ENCODE data around the gene GID8.

The GID8 gene

GRCh38 chr20:62938105-62938888 is at the start of gene GID8:
TSS of gene GID8 (plus strand) at chr20:62938147. CDS start at chr20:62941503, 3,356 bp downstream.
- DNase-seq: peak; percentile 56

GRCh38 chr20:62888406-62888805 is 49.5 kb upstream of the GID8 start:
- DNase-seq: no peak

- DNase-seq: no peak
Measured at GRCh38 chr20:62888910-62889309, 49.0 kb upstream of the GID8 start.

DNA sequence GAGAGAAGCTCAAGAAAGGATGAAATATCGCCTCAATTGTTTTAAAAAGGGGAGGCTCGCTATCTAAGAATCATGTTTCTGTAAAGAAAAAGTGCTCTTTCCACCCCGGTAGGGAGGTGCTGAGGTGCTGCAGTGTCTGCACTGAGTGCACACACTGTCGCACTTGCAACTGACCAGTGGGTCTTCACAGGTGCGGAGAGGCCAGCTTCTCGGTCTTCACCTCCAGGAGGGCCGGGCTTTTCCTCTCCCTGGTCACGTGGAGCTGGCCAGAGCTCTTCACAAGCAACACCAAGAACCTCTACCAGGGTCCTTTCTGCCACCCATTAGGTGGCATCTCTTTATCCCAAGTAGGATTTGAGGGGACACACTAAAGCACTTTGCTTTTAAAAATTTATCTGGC is 48.5 kb upstream of the GID8 start:
- no peak for DNase-seq

GRCh38 chr20:62889871-62890270 is 48.1 kb upstream of the GID8 start:
- DNase-seq: no peak

GRCh38 chr20:62890444-62890843 is 47.5 kb upstream of the GID8 start:
- DNase-seq: no peak

DNA sequence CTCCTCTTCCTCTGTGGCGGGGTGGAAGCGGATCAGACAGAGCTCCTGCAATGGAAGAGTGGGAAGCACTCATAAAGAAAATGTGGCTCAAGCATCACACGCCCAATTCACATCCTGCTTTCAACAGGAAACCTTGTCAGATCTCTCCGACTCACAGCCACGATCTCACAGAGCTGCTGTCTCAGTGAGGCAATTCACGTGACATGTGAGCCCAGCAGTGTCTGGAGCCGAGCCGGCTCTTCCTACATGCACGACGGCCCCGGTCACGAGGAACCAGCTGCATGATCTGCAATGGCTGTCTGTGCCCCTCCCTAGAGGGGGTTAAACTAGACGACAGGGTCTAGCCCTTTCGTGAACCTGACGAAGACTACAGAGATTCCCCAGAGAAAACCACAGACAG is 46.8 kb upstream of the GID8 start:
- DNase-seq: peak; percentile 34

DNA sequence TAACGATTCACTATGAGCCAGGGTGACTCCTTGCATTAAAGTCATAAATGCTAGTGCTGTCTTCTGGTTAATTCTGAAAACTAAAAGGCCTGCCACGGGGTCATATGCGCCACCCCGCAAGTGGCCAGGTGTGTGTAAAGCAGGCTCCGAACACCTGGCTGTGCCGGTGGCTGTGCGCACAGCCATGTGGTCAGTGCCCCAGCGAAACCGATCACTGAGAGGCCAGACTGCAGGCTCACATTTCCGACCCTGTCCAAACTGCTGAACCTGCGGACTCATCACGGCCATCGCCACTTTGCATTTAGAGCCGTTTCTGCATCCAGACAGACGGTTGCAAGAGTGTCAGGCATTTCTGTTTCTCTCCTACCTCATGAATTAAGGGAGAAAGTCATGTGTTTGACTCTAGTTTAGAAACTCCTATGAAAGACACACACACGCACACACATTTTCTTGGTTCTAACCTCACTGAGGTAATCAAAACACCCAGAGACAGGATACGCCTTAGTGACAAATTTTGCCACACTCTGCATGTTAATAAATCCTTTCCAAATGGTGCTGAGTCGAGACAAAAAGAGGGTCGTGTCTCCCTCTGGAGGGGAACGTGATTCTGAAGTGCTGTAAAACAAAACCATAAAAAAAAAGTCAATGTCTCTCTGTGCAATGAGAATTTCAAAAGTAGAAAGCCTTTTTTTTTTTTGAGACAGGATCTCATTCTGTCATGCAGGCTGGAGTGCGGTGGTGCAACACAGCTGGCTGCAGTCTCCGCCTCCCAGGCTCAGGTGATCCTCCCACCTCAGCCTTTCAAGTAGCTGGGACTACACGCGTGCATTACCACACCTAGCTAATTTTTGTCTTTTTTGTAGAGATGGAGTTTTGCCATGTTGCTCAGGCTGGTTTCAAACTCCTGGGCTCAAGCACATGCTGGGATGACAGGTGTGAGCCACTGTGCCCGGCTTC is 45.3 kb upstream of the GID8 start:
- DNase-seq: no peak

- DNase-seq: no peak
Measured at GRCh38 chr20:62893700-62894099, 44.2 kb upstream of the GID8 start.

GRCh38 chr20:62894261-62894660 is 43.7 kb upstream of the GID8 start:
- DNase-seq: no peak

DNA sequence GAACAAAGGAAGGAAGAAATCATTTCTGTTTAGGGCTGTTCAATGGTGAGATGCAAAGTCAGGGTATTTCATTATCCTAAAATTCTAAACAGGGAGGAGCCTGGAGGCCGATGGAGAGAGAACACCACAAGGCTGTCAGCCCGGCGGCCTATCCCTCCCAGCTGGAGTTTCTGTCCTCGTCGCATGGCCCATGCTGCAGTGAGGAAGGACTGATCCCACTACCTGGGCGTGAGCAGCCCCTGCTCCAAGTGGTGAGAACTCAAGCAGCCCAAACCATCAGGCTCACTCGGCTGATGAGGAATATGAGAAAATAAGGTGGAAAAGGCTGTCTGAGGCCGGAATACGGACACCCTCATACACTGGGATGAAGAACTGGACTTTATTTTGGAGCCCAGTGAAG is 42.4 kb upstream of the GID8 start:
- DNase-seq: no peak

DNA sequence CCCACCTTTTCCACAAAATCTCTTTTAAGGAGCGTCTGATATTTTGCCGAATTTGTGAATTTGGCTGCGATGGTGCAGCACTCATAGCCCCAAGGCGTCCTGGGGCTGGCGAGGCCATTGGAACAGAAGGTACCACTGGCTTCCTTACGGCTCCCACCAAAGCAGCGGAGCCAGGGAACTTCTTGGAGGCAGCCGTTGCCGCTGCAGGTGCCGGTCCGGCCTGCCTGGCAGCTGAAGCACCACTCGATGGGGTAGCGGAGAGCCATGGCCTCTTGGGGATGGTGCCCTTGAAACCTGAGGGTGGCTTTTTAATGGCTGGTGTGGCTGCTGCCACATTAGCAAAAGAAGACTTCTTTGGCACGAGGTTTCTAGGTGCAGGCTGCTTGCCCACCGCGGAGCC is 41.4 kb upstream of the GID8 start:
- DNase-seq: no peak

DNA sequence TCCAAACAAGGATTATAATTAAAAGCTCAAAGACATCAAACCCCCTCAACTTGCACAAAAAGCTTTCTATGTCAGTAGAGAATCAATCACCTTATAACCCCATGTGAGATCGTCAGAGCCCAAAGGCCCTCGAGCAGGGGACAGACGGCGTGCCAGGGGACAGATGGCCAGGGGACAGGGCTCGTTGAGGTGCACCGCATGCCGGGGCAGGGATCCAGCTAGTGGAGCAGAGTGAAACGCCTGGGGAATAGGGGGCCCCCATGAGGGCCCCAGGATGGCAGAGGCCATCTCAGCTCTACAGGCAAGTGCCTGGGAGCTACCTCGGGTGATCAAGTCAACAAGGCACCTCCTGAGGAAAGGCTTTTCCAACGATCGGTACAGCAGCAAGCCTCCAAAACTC is 40.3 kb upstream of the GID8 start:
- DNase-seq: no peak

- DNase-seq: no peak
Measured at GRCh38 chr20:62898093-62898964, 39.6 kb upstream of the GID8 start.

DNA sequence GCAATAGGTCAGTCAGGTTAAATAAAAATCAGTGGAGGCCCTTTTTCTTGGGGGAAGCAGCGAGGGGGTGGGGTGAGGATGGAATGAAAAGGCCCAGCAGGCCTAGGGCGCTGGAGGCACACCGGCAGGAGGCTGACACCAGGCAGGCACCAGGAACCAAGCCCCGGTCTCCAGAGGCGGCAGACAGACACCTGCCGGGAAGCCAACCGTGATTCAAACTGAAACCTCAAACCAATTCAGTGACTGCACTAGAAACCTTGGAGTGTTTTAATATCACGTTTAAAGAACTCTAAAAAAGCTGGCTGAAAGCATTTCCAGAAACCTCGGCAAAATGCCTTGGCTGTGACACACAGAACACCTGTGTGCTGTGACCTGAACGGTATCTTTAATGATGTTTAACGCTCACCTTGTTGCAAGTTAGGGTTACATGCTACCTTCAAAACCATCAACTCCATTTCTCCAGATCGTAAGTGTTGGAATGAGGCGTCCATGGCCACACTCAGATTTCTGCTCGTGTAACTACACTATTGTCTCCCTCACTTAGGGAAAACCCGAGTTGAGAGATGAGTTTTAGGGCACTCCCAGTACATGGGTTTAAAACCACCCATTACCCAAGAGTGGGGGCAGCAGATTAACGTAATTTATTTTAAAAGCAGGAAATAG is 38.8 kb upstream of the GID8 start:
- DNase-seq: no peak

DNA sequence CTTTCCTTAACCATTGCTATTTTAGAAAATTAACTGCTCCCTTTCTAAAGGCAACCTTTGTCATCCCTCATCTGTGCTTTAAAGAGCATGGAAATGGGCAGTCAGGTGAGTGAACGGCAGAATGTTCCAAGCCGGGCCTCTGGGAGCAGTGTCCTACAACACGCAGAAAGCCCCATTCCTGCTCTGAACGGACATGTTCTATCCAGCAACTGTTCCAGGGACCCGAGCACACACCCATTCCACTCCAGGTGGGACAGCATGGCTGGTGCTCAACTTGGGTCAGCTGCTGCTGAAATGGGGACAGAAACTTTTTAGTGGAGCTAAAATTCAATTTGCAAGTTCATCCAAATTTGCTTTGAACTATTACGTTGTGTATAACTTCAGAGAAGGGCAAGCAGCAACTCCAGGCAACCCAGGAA is 38.3 kb upstream of the GID8 start:
- no peak for DNase-seq

- peak; percentile 83 for DNase-seq
Measured at GRCh38 chr20:62900052-62900691, 37.8 kb upstream of the GID8 start.

DNA sequence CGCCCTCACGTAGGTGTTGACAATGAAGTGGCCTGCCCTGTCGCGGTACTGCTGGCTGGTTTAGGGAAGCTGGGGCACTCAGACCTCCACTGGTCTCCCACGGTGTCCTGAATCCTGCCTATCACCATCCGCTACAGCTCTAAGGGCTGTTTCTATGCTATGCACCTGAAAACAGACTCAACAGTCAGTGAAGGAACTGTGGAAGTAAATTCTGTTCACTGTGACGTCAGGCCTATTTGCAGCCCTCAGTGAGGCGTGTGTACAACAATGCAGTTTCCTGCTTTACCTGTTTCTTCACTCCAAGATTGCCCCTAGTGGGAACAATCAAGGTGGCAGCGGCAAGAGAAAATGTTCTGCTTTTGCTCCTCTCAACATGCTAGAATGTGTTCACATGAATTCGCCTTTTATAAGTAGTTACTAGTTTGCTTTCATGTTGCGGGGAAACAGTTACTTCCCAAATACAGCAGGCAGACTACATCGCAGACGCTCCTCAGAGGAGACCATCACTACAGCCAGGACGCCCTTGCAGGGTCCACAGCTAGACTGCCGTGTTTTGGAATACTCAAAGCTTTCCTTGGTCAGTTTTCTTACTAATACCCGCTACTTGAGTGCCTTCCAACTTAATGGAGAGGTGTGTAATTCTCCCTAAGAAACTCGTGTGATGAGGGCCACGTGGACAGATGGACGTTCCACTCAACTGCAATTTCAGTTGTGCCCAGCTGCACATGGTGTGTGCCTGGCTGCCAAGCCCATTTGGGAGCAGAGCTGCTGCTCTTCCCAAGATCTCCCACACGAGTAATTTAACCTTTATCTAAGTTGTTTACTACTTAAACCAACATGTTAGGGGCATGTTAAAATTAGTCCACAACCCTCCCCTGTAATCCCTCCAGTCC is 37.0 kb upstream of the GID8 start:
- peak; percentile 30 for DNase-seq

DNA sequence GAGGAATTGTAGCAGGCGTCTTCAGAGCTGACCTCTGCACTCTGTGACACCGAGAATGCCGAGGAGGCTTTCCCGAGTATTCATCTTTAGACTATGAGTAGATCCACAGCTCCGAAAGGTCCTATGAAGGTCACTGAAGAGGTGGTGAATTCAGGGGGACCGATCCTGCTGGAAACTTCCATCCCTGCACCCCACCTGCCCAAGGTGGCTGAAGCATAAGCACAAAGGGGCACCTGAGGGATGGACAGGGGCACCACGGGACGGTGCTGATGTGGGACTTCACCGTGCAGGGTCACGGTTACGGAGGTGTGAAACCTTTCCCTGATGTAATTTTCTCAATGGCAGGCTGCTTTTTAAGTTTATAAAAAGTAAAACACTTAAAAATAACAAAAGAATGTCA is 36.1 kb upstream of the GID8 start:
- DNase-seq: no peak

DNA sequence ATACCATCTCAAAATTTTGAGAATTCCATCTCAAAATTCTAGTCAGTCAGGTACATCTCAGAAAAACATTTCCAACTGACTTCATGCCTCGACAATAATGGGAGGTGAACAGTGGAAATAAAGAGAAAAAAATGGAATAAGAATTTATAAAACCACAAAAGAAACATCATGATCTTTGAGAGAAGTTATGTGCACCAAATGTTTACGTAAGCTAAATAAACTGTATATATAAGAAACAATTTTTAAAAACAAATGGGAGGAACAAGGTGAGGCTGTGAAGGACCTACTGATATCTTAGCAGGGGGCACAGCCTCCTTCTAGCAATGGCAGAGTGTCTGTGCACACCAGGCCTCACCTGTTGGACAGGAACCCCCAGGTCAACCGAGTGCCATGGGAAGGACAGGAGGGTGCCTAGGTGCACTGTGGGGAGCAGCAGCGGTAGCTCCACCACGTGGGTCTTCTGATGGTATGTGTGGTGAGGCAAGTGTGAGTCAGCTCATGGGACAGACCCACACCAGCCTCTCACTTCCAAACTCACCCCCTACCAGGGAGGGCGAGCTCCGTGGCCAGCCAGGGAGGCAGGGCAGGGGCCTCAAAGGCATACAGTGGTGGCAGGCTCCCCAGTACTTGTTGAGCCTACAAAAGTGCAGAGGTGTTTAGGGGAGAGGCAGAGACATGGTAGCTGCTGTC is 34.9 kb upstream of the GID8 start:
- no peak for DNase-seq

All from CD4-positive, alpha-beta T cell treated with Interleukin-12 subunit alpha and Interleukin-12 subunit beta, for 1 hour (primary cell).